Left colon (tissue), 2 donors: ENCODE data around the gene LMAN1L. TPM values are rescaled to one million over a fixed set of nuclear protein-coding genes. Genes with fewer than 3 reads are reported as not detected.

ENCODE experiments used
- ATAC-seq: fragments of 200-7000 bp; cut with Tn5 transposase; one replicate; pipeline ENCODE4 v1.9.1; 2020; ENCODE audit warnings: mild to moderate bottlenecking, moderate library complexity
- DNase-seq, 2 donors: peaks; one replicate each; pipeline ENCODE4 v3.0.0-alpha.2; 2020
- intact Hi-C, 2 donors: fragments of 100-400 bp; cut with DNase I in 1 of 2; cut with micrococcal nuclease in 1 of 2; formaldehyde crosslinking; loops; one replicate each; pipeline versions ENCODE4 v1.11.2 to v1.14.0; 2022; cut with DNase I, micrococcal nuclease
- long read RNA-seq: library from polyadenylated mRNA; unstranded; transcript quantifications from one replicate; pipeline ENCODE4 v2.0.0, GENCODE V29; 2021
- total RNA-seq, 2 donors: library from RNA; stranded (reverse); fragmentation: NEBNext Ultra II Directional; extraction: Animal tissue kit (Norgen Biotek cat#: 25700); gene quantifications; one replicate each; pipeline ENCODE4 v1.2.1, GENCODE V29; 2021
- donor health status: DM: no; HTN: no; CAD: no.
- donor health status: DM: yes; HTN: yes; CAD: no.

The LMAN1L gene
- total RNA-seq, result under 1 TPM in 1 of 2 donors, not detected in 1; 0.40 TPM
- long read RNA-seq, result 0 reads

DNA sequence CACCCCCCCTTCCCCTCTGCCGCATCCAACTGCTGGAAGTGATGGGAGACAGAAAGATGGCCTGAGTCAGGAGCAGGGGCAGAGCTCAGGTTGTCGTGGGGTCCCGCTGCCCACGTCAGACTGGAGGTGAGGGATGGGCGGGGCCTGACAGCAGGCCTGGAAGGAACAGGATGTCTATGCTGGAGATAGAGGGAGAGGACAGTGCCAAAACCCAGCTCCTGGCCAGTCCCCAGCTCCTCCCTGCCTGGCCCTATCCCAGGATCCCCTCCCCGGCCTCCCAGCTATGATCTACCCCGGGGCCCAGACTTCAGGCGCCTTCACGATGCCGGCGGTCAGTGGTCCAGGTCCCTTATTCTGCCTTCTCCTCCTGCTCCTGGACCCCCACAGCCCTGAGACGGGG lies at the start of gene LMAN1L:
TSS of gene LMAN1L (plus strand) at position 303 of the 400 bp plus-strand sequence. CDS start at position 323, 20 bp downstream.
- no peak for ATAC-seq
- intact Hi-C loops, result no loop called here
- no peak for DNase-seq

DNA sequence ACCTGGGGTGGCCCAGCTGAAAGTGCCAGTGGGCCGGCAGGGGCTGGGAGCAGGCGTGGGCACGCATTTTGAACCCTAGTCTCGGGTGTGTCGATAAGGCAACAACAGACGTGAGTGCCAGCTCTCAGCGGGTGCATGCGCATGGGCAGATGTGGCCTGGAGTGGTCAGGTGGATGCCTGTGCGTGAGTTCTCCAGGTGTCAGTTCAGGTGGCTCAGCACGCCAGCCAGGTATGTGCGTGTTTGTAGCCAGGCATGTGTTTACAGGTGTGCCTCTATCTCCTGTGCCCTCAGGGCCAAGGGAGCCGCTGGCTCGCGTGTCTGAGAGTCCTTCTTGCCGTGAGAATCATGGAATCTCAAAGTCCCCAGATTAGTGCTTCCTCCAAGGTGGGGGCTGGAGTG lies 49.2 kb upstream of the LMAN1L start:
- peak; percentile 58 for ATAC-seq
- intact Hi-C loops, result loop anchor here in 1 of 2 donors (10.0 kb wide), 1 partner anchor 191 kb away; the partner anchor contains the start of gene RPP25
- DNase-seq, result no peak

GRCh38 chr15:74767167-74768098 lies 45.2 kb upstream of the LMAN1L start:
- ATAC-seq (no peak), DNase-seq (no peak)

DNA sequence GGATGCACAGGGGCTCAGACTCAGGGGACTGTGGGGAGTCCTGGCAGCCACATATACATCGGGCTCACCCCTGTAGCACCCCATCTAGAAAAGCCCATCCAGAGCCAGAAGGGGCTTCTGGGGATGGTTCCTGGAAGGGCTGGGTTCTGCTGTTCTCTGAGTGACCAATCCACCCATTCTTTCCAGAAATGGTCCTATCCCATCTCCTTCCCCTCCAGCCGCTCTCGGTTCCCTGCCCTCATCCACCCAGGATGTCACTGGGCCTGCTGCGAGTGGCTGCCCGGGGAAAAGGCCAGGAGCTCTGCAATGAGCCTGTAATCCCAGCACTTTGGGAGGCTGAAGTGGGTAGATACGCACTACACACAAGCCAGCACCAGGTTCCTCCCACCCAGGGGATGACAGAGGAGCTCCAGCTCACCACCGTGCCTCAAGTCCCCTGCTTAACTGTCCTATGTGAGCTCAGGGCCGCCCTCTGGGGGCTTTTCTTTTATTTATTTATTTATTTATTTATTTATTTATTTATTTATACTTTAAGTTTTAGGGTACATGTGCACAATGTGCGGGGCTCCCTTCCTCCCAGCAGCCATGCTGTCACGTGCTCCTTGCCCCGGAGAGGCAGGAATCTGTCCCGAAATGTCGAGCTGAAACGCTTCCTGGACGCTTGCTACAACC lies 44.4 kb upstream of the LMAN1L start:
- no peak for DNase-seq
- no peak for ATAC-seq
- intact Hi-C loops, result loop anchor here (2.0 to 10.0 kb wide), 3 partner anchors 131 to 187 kb away; partner anchors contain the start of gene RPP25 (in 1 of the 2)

More at GRCh38 chr15:74767167-74768098, 45.2 kb upstream of the LMAN1L start:
- intact Hi-C loops, result loop anchor here (2.0 to 10.0 kb wide), 3 partner anchors 130 to 187 kb away; partner anchors contain the start of gene RPP25 (in 1 of the 2)

GRCh38 chr15:74768771-74769342 lies 43.8 kb upstream of the LMAN1L start:
- intact Hi-C loops, result loop anchor here (2.0 to 10.0 kb wide), 3 partner anchors 132 to 186 kb away; partner anchors contain the start of gene RPP25 (in 1 of the 2)
- DNase-seq (peak in 1 of 2 donors; percentile 67), ATAC-seq (peak; percentile 43)

DNA sequence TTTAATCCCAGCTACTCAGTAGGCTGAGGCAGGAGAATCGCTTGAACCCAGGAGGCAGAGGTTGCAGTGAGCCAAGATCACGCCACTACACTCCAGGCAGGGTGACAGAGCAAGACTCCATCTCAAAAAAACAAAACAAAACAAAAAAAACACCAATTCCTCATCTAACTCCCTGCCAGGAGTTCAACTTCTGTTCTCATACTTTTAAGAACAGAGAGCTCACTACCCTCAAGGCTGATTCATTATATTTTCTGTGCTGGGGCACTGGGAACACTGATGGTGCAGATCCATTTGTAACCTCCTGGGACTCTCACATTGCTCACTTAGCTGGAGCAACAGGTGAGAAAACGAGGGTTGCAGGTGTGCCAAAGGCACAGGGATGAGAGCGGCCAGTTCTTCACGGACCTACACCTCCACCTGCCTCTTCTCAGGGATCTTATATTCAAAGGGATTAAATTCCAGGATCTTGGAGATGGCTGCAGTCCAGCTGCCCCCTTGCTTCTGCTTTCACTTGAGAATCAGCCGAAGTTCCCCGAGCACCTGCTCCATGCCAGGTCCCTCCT lies 43.1 kb upstream of the LMAN1L start:
- ATAC-seq, result no peak
- no peak for DNase-seq
- intact Hi-C loops, result loop anchor here (2.0 to 10.0 kb wide), 4 partner anchors 132 to 185 kb away; partner anchors contain the start of gene RPP25 (in 1 of the 2)

- ATAC-seq (no peak), DNase-seq (no peak)
- intact Hi-C loops, result loop anchor here in 1 of 2 donors (10.0 kb wide), 1 partner anchor 174 kb away; no protein-coding TSS in a partner anchor
These were observed 42.3 kb upstream of the LMAN1L start for GRCh38 chr15:74770211-74770903.

DNA sequence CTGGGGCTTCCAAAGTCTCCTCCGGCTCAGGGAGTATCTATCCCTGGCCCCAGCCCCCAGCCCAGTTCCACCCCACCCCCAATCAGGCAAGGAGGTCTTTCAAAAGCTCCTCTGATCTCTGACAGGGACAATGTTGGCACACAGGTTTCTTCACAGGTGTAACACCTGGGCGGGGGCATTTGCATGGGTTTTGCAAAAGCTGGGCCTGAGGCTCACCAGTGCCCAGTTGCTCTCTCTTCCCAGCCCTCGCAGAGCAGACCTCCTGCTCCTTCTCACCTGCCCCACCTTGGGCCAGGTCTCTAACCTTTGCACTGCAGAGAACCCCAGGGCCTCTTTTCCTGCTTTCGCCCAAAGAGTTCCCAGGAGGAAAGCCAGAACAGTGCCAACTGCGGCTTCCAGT lies 39.3 kb upstream of the LMAN1L start:
- intact Hi-C loops, result loop anchor here in 1 of 2 donors (10.0 kb wide), 1 partner anchor 171 kb away; no protein-coding TSS in a partner anchor
- DNase-seq (peak in 1 of 2 donors; percentile 36), ATAC-seq (peak; percentile 18)

DNA sequence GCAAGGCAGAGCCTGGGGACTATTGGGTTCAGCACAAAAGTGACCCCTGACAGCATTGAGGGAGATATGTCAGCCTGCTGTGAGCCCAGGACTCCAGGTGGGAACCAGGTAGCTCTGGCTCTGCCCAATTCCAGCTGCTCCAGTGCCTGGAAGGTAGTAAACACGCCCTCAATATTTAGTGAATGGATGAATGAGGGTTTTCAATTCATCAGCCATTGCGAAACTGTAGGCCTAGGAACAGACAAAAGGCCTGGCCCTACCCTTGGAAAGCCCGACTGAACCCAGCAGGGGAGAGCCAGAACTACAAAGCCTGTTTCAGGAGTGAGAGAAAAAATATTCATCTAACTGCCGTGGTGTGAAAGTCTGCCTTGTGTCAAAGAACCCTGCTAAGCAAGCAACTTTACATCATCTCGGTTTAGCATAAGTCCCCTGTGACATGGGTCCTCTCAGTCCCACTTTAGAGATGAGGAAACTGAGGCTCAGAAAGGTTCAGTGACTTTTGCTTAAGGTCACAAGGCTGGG lies 38.8 kb upstream of the LMAN1L start:
- peak; percentile 43 for ATAC-seq
- no peak for DNase-seq
- intact Hi-C loops, result loop anchor here in 1 of 2 donors (10.0 kb wide), 1 partner anchor 171 kb away; no protein-coding TSS in a partner anchor

GRCh38 chr15:74775132-74775562 lies 37.5 kb upstream of the LMAN1L start:
- intact Hi-C loops, result loop anchor here in 1 of 2 donors (10.0 kb wide), 1 partner anchor 170 kb away; no protein-coding TSS in a partner anchor
- DNase-seq (peak in 1 of 2 donors; percentile 53), ATAC-seq (no peak)

GRCh38 chr15:74775894-74776293 lies 36.7 kb upstream of the LMAN1L start:
- intact Hi-C loops, result loop anchor here in 1 of 2 donors (10.0 kb wide), 1 partner anchor 169 kb away; no protein-coding TSS in a partner anchor
- DNase-seq (no peak), ATAC-seq (no peak)

DNA sequence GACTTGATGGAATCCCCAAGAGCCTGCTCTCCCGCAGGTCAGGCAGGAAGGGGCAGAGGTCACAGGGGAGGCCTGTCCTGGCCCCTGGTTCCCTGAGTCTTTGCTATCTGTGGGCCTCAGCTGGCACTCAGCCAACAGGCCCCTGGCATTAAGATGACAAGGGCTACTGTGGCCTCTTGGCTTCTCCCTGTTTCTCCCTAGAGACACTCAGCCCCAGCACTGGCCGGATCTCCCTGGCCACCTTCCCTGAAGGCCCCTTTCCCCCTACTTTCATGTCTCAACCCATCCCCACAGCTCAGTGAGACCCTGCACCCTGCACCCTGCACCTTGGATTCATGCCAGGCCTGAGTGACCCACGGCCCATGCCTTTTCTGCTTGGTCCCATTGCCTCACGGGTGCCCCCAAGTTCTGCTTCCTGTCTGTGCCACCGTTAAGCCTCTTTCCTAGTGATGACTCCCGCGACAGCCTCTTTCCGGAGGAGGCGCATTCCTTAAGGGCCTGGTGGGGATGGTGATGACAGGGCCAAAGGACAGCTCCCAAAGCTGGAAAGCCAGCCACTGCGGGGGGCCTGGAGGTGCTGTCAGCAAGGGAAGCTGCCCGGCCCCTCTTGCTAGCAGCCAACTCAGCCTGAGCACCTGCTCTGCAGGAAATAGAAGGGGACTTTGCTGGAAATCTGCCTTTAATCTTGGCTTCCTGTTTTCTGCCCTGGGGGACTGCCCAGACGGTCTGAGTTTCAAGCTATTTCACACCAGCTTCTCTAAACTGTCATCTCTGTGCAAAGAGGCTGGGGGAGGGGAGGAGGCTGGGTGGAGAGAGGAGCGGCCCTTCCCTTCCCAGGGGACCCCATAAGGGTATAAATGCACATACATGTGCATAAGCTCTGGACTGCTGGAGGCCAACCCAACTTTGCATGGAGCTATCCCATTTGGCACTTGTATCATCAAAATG lies 35.5 kb upstream of the LMAN1L start:
- ATAC-seq (no peak), DNase-seq (peak in 1 of 2 donors; percentile 48)
- intact Hi-C loops, result loop anchor here in 1 of 2 donors (10.0 kb wide), 1 partner anchor 168 kb away; no protein-coding TSS in a partner anchor

DNA sequence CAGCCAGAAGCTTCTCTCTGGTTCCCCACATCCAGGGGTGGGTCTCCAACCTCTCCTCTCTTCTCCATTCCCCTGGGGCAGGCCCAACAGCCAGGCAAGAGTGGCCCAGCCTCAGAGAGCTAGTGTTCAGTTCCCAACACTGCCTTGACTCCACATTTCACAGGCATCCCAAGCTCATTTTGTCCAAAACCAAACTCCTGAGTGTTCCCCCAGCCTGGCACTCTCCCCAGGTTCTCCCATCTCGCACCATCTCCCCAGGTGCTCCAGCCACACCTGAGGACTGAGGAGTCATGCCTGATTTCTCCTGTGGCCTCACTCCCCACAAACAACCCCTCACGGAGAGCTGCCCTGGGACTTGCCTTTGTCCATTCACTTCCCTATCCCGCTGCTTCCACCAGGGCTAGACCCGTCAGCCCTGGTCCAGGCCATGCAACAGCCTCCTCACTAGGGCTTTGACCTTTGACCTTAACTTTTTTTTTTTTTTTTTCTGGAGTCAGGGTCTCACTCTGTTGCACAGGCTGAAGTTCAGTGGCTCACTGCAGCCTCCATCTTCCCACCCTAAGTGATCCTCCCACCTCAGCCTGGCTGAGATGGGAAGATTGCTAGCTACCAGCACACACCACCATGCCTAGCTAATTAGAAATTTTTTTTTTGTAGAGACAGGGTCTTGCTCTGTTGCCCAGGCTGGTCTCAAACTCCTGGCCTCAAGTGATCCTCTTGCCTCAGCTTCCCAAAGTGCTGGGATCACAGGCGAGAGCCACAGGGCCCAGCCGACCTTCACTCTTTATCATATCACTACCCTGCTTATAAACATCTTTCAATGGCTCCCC lies 34.7 kb upstream of the LMAN1L start:
- DNase-seq (no peak), ATAC-seq (no peak)
- intact Hi-C loops, result loop anchor here in 1 of 2 donors (10.0 kb wide), 1 partner anchor 167 kb away; no protein-coding TSS in a partner anchor

GRCh38 chr15:74778599-74778970 lies 34.0 kb upstream of the LMAN1L start:
- no peak for ATAC-seq
- DNase-seq, result no peak
- intact Hi-C loops, result loop anchor here in 1 of 2 donors (10.0 kb wide), 1 partner anchor 166 kb away; no protein-coding TSS in a partner anchor

GRCh38 chr15:74779162-74779648 lies 33.4 kb upstream of the LMAN1L start:
- DNase-seq (no peak), ATAC-seq (no peak)
- intact Hi-C loops, result loop anchor here in 1 of 2 donors (10.0 kb wide), 1 partner anchor 166 kb away; no protein-coding TSS in a partner anchor
